HL-60 (cell line): ENCODE data around the gene SMCO3.

Experiments
- GABPA ChIP-seq: IDR thresholded peaks from 2 replicates; pipeline ENCODE4 v1.6.1; 2012; ENCODE audit warnings: low read depth
- TF ChIP-seq, protein P1 (sequence below): IDR thresholded peaks from one replicate; pipeline ENCODE4 v1.5.1; 2011; ENCODE audit warnings: low read length, control low read depth, inconsistent platforms; ENCODE audit not compliant: insufficient read depth
- TF ChIP-seq, protein P2 (sequence below): IDR thresholded peaks from 2 replicates; pipeline ENCODE4 v1.6.1; 2012; ENCODE audit warnings: low read depth; ENCODE audit not compliant: insufficient replicate concordance

DNA sequence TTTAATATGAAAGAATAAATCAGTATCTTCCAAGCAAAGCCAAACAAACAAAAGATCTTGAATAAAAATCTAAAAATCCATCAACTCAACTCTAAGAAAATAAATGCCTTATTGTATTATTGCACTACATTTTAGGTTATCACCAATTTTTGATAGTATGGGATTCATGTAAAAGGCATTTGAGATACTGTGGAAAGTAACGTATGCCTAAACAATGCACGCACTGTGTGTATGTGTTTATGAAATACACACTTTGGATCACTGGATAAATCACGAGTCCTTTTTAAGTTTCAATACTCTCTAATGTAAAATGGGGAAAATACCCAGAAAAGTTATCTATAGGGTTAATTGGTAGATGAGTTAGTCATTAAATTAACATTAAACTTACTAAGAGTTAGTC is 28.4 kb downstream of the SMCO3 start:
- TF ChIP-seq, protein P1, sequence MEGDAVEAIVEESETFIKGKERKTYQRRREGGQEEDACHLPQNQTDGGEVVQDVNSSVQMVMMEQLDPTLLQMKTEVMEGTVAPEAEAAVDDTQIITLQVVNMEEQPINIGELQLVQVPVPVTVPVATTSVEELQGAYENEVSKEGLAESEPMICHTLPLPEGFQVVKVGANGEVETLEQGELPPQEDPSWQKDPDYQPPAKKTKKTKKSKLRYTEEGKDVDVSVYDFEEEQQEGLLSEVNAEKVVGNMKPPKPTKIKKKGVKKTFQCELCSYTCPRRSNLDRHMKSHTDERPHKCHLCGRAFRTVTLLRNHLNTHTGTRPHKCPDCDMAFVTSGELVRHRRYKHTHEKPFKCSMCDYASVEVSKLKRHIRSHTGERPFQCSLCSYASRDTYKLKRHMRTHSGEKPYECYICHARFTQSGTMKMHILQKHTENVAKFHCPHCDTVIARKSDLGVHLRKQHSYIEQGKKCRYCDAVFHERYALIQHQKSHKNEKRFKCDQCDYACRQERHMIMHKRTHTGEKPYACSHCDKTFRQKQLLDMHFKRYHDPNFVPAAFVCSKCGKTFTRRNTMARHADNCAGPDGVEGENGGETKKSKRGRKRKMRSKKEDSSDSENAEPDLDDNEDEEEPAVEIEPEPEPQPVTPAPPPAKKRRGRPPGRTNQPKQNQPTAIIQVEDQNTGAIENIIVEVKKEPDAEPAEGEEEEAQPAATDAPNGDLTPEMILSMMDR, result no peak
- no peak for TF ChIP-seq GABPA
- TF ChIP-seq, protein P2, sequence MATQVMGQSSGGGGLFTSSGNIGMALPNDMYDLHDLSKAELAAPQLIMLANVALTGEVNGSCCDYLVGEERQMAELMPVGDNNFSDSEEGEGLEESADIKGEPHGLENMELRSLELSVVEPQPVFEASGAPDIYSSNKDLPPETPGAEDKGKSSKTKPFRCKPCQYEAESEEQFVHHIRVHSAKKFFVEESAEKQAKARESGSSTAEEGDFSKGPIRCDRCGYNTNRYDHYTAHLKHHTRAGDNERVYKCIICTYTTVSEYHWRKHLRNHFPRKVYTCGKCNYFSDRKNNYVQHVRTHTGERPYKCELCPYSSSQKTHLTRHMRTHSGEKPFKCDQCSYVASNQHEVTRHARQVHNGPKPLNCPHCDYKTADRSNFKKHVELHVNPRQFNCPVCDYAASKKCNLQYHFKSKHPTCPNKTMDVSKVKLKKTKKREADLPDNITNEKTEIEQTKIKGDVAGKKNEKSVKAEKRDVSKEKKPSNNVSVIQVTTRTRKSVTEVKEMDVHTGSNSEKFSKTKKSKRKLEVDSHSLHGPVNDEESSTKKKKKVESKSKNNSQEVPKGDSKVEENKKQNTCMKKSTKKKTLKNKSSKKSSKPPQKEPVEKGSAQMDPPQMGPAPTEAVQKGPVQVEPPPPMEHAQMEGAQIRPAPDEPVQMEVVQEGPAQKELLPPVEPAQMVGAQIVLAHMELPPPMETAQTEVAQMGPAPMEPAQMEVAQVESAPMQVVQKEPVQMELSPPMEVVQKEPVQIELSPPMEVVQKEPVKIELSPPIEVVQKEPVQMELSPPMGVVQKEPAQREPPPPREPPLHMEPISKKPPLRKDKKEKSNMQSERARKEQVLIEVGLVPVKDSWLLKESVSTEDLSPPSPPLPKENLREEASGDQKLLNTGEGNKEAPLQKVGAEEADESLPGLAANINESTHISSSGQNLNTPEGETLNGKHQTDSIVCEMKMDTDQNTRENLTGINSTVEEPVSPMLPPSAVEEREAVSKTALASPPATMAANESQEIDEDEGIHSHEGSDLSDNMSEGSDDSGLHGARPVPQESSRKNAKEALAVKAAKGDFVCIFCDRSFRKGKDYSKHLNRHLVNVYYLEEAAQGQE, result no peak
